ENCODE data around the gene DNAJC11.

The DNAJC11 gene

GRCh38 chr1:6685381-6685780 lies 16.2 kb downstream of the DNAJC11 start:
- Histone ChIP-seq H3K27ac (no peak overlapping the region), H3K9me3 (ENCODE audit: control insufficient read depth, low read length) (no peaks in the 10 kb centered on the region), H3K4me2 (ENCODE audit: low read length) (no peak overlapping the region), H3K79me2 (peaks cover 5% of the 10 kb centered on the region), H3K27me3 (ENCODE audit: control insufficient read depth, insufficient read depth, low read length) (no peaks in the 10 kb centered on the region), H2AFZ (no peak overlapping the region), H3K4me1 (no peaks in the 10 kb centered on the region), H3K4me3 (ENCODE audit: low read depth, low read length) (no peak overlapping the region), H3K9ac (no peak overlapping the region), H3K36me3 (ENCODE audit: control insufficient read depth, insufficient read depth, low read length) (no peaks in the 10 kb centered on the region)
- TF ChIP-seq CTCF (IDR thresholded peaks at IDR 0.05), result no peak

- no peaks in the 10 kb centered on the region for H3K9me3 ChIP-seq (ENCODE audit: control insufficient read depth, low read length)
- H3K4me1 ChIP-seq, result no peaks in the 10 kb centered on the region
- no peaks in the 10 kb centered on the region for H3K36me3 ChIP-seq (ENCODE audit: control insufficient read depth, insufficient read depth, low read length)
Measured at GRCh38 chr1:6683434-6683833, 18.2 kb downstream of the DNAJC11 start.

GRCh38 chr1:6675941-6676340 lies 25.7 kb downstream of the DNAJC11 start:
- no peaks in the 10 kb centered on the region for H3K27me3 ChIP-seq (ENCODE audit: control insufficient read depth, insufficient read depth, low read length)
- no peak overlapping the region for H3K27ac ChIP-seq
- H3K4me3 ChIP-seq (ENCODE audit: low read depth, low read length), result no peak overlapping the region
- H3K4me2 ChIP-seq (ENCODE audit: low read length), result no peak overlapping the region
- no peak overlapping the region for H2AFZ ChIP-seq
- H3K36me3 ChIP-seq (ENCODE audit: control insufficient read depth, insufficient read depth, low read length), result no peaks in the 10 kb centered on the region
- no peak for TF ChIP-seq CTCF (IDR thresholded peaks at IDR 0.05)
- no peaks in the 10 kb centered on the region for H3K4me1 ChIP-seq
- no peaks in the 10 kb centered on the region for H3K79me2 ChIP-seq
- no peak overlapping the region for H3K9ac ChIP-seq
- no peaks in the 10 kb centered on the region for H3K9me3 ChIP-seq (ENCODE audit: control insufficient read depth, low read length)

More at GRCh38 chr1:6683434-6683833, 18.2 kb downstream of the DNAJC11 start:
- Histone ChIP-seq H3K4me2 (ENCODE audit: low read length) (no peak overlapping the region), H3K79me2 (peaks cover 4% of the 10 kb centered on the region), H3K27ac (no peak overlapping the region), H2AFZ (no peak overlapping the region), H3K9ac (no peak overlapping the region), H3K4me3 (ENCODE audit: low read depth, low read length) (no peak overlapping the region), H3K27me3 (ENCODE audit: control insufficient read depth, insufficient read depth, low read length) (no peaks in the 10 kb centered on the region)
- TF ChIP-seq CTCF (IDR thresholded peaks at IDR 0.05), result no peak

- no peak for TF ChIP-seq CTCF (IDR thresholded peaks at IDR 0.05)
- no peaks in the 10 kb centered on the region for H3K79me2 ChIP-seq
- H2AFZ ChIP-seq, result no peak overlapping the region
- no peaks in the 10 kb centered on the region for H3K9me3 ChIP-seq (ENCODE audit: control insufficient read depth, low read length)
- no peak overlapping the region for H3K9ac ChIP-seq
- H3K27ac ChIP-seq, result no peak overlapping the region
- H3K4me3 ChIP-seq (ENCODE audit: low read depth, low read length), result no peak overlapping the region
- H3K36me3 ChIP-seq (ENCODE audit: control insufficient read depth, insufficient read depth, low read length), result no peaks in the 10 kb centered on the region
- H3K4me2 ChIP-seq (ENCODE audit: low read length), result no peak overlapping the region
- no peaks in the 10 kb centered on the region for H3K4me1 ChIP-seq
- H3K27me3 ChIP-seq (ENCODE audit: control insufficient read depth, insufficient read depth, low read length), result no peaks in the 10 kb centered on the region
Measured at GRCh38 chr1:6674771-6675170, 26.8 kb downstream of the DNAJC11 start.

GRCh38 chr1:6673816-6674398 lies 27.7 kb downstream of the DNAJC11 start:
- Histone ChIP-seq H3K36me3 (ENCODE audit: control insufficient read depth, insufficient read depth, low read length) (no peaks in the 10 kb centered on the region), H3K9me3 (ENCODE audit: control insufficient read depth, low read length) (no peaks in the 10 kb centered on the region), H3K27me3 (ENCODE audit: control insufficient read depth, insufficient read depth, low read length) (no peaks in the 10 kb centered on the region), H3K9ac (no peak overlapping the region), H3K4me2 (ENCODE audit: low read length) (no peak overlapping the region), H3K4me1 (no peaks in the 10 kb centered on the region), H3K79me2 (no peaks in the 10 kb centered on the region), H3K27ac (no peak overlapping the region), H2AFZ (no peak overlapping the region), H3K4me3 (ENCODE audit: low read depth, low read length) (no peak overlapping the region)
- TF ChIP-seq CTCF (IDR thresholded peaks at IDR 0.05), result no peak
